Activated naive CD4-positive, alpha-beta T cell treated with anti-CD3 and anti-CD28 coated beads, Interleukin-2, amount 50 U/mL, for 72 hours (primary cell): ENCODE measurements around the gene FSCN2. TPM values are rescaled to one million over a fixed set of nuclear protein-coding genes. Genes with fewer than 3 reads are reported as not detected.

Experiments
- ATAC-seq, 2 donors: fragments of 150-1000 bp; cut with Tn5 transposase; 2 replicates each; pipeline ENCODE4 v1.10.0; 2021; ENCODE audit warnings: mild to moderate bottlenecking in 2 of 2, moderate library complexity in 2 of 2
- DNase-seq, 2 donors: peaks; one replicate each; pipeline ENCODE4 v3.0.0; 2021 to 2022; ENCODE audit warnings: low spot score in 2 of 2
- H3K27ac Mint-ChIP-seq, 2 donors: one replicate each; pipeline ENCODE4 v1.8.0; 2022; ENCODE audit warnings: mild to moderate bottlenecking in 2 of 2, mixed read lengths in 2 of 2
- H3K36me3 Mint-ChIP-seq, 2 donors: one replicate each; pipeline ENCODE4 v1.8.0; 2022; ENCODE audit warnings: mixed read lengths in 2 of 2
- H3K9me3 Mint-ChIP-seq, 2 donors: one replicate each; pipeline ENCODE4 v1.8.0; 2022; ENCODE audit warnings: mixed read lengths in 2 of 2
- total RNA-seq, 2 donors: library from RNA; stranded (reverse); gene quantifications; one replicate each; pipeline ENCODE4 v1.2.3, GENCODE V29; 2022

FSCN2 gene
- total RNA-seq, 2 donors from 2014 or later: 0.30 to 0.86 TPM

GRCh38 chr17:81489012-81489997, 38.9 kb upstream of the FSCN2 start:
- DNase-seq: no peak
- H3K9me3 Mint-ChIP-seq: no peaks in the 10 kb centered on the region
- no peak for ATAC-seq
- H3K36me3 Mint-ChIP-seq: no peaks in the 10 kb centered on the region
- H3K27ac Mint-ChIP-seq: no peak overlapping the region

- DNase-seq: no peak
- Mint-ChIP-seq H3K27ac (no peak overlapping the region), H3K36me3 (no peaks in the 10 kb centered on the region), H3K9me3 (no peaks in the 10 kb centered on the region)
- no peak for ATAC-seq
Observed at GRCh38 chr17:81489998-81490992, 37.9 kb upstream of the FSCN2 start.

- no peak for ATAC-seq
- H3K36me3 Mint-ChIP-seq: no peaks in the 10 kb centered on the region
- no peaks in the 10 kb centered on the region for H3K9me3 Mint-ChIP-seq
- no peak for DNase-seq
- no peak overlapping the region for H3K27ac Mint-ChIP-seq
Observed at GRCh38 chr17:81491181-81491581, 37.0 kb upstream of the FSCN2 start.

GRCh38 chr17:81491761-81492160, 36.4 kb upstream of the FSCN2 start:
- DNase-seq (no peak), ATAC-seq (no peak)
- no peaks in the 10 kb centered on the region for H3K9me3 Mint-ChIP-seq
- no peaks in the 10 kb centered on the region for H3K36me3 Mint-ChIP-seq
- H3K27ac Mint-ChIP-seq: no peak overlapping the region

- Mint-ChIP-seq H3K36me3 (no peaks in the 10 kb centered on the region), H3K9me3 (no peaks in the 10 kb centered on the region), H3K27ac (no peak overlapping the region)
- no peak for DNase-seq
- ATAC-seq: no peak
Observed at GRCh38 chr17:81492202-81492601, 36.0 kb upstream of the FSCN2 start.

GRCh38 chr17:81492706-81493105, 35.5 kb upstream of the FSCN2 start:
- H3K27ac Mint-ChIP-seq: no peak overlapping the region
- no peaks in the 10 kb centered on the region for H3K36me3 Mint-ChIP-seq
- ATAC-seq (no peak), DNase-seq (no peak)
- no peaks in the 10 kb centered on the region for H3K9me3 Mint-ChIP-seq

GRCh38 chr17:81493198-81494038, 34.8 kb upstream of the FSCN2 start:
- no peaks in the 10 kb centered on the region for H3K9me3 Mint-ChIP-seq
- H3K36me3 Mint-ChIP-seq: no peaks in the 10 kb centered on the region
- ATAC-seq (no peak), DNase-seq (no peak)
- no peak overlapping the region for H3K27ac Mint-ChIP-seq

- ATAC-seq: peak; percentile 40 to 51
- Mint-ChIP-seq H3K36me3 (no peaks in the 10 kb centered on the region), H3K27ac (no peak overlapping the region), H3K9me3 (no peaks in the 10 kb centered on the region)
- DNase-seq: no peak
Observed at GRCh38 chr17:81494626-81495377, 33.4 kb upstream of the FSCN2 start.

- no peak overlapping the region for H3K27ac Mint-ChIP-seq
- no peaks in the 10 kb centered on the region for H3K9me3 Mint-ChIP-seq
- DNase-seq (no peak), ATAC-seq (peak in 1 of 2 donors; percentile 13)
- H3K36me3 Mint-ChIP-seq: no peaks in the 10 kb centered on the region
Observed at GRCh38 chr17:81498953-81499600, 29.1 kb upstream of the FSCN2 start.

GRCh38 chr17:81499601-81499970, 28.6 kb upstream of the FSCN2 start:
- Mint-ChIP-seq H3K9me3 (no peaks in the 10 kb centered on the region), H3K36me3 (no peaks in the 10 kb centered on the region), H3K27ac (no peak overlapping the region)
- peak in 1 of 2 donors; percentile 51 for DNase-seq
- ATAC-seq: no peak

- no peak overlapping the region for H3K27ac Mint-ChIP-seq
- no peaks in the 10 kb centered on the region for H3K36me3 Mint-ChIP-seq
- DNase-seq: no peak
- ATAC-seq: no peak
- no peaks in the 10 kb centered on the region for H3K9me3 Mint-ChIP-seq
Observed at GRCh38 chr17:81500047-81500446, 28.1 kb upstream of the FSCN2 start.

- no peak for DNase-seq
- Mint-ChIP-seq H3K27ac (no peak overlapping the region), H3K9me3 (no peaks in the 10 kb centered on the region), H3K36me3 (no peaks in the 10 kb centered on the region)
- peak in 1 of 2 donors; percentile 24 for ATAC-seq
Observed at GRCh38 chr17:81502471-81503017, 25.6 kb upstream of the FSCN2 start.

- DNase-seq: no peak
- H3K9me3 Mint-ChIP-seq: no peaks in the 10 kb centered on the region
- no peak for ATAC-seq
- peaks cover 0 to 1% of the 10 kb centered on the region in 2 donors for H3K36me3 Mint-ChIP-seq
- H3K27ac Mint-ChIP-seq: no peak overlapping the region
Observed at GRCh38 chr17:81503619-81504018, 24.6 kb upstream of the FSCN2 start.

- Mint-ChIP-seq H3K9me3 (peaks cover 0 to 3% of the 10 kb centered on the region in 2 donors), H3K36me3 (peaks cover 38 to 39% of the 10 kb centered on the region in 2 donors), H3K27ac (peak overlapping the region; percentile 87 to 98)
- no peak for DNase-seq
- ATAC-seq: no peak
Observed at GRCh38 chr17:81508639-81509206, 19.5 kb upstream of the FSCN2 start.
